G401.6 (cell line): ENCODE results near the gene TSPEAR.
"Not testable (repeated sequence)": the region's sequence is repeated elsewhere in the genome, so short reads cannot be mapped to it uniquely, and the experiment has no call there.

Experiments
- FAIRE-seq: peaks from 2 replicates; lab custom pipeline; 2012; peaks lifted over from hg19 to GRCh38; lab: Jason Lieb, UNC

TSPEAR gene

DNA sequence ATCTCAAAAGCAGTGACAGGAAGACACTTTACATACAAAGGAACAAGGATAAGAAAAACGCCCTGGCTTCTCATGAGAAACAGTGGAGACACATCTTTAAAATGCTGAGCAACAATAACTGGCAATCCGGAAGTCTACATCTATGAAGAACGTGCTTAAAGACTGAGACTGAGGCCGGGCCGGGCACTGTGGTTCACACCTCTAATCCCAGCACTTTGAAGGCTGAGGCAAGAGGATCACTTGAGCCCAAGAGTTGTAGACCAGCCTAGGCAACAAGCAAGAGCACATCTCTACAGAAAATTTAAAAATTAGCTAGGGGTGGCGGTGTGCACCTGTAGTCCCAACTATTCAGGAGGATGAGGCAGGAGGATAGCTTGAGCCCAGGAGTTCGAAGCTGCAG, 27.3 kb downstream of the TSPEAR start:
- FAIRE-seq, result no peak

- no peak for FAIRE-seq
Observed at GRCh38 chr21:44682580-44683151, 28.7 kb downstream of the TSPEAR start.

- FAIRE-seq, result no peak
Observed at GRCh38 chr21:44681861-44682579, 29.4 kb downstream of the TSPEAR start, which contains the start of gene KRTAP12-1. KRTAP12-1 (minus strand) TSS chr21:44682163; CDS start chr21:44682123, 40 bp downstream.

GRCh38 chr21:44681152-44681551, 30.2 kb downstream of the TSPEAR start:
- no peak for FAIRE-seq

DNA sequence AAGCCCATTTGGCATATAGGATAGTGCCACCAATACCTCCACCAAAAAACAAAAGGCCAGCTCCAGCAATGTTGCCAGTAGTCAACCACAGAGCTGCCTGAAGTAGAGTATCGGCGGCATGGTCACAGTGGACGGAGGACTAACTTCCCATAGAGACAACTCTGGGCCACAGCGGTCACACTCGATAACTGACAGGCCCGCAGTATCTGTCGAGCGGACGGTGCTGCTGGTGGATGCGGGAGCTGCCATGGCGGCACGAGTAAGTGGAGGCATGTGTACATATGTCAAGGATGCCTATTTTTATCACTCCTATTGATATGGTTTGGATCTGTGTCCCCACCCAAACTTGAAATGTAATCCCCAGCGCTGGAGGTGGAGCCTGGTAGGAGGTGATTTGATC, 33.5 kb downstream of the TSPEAR start:
- FAIRE-seq, result no peak

DNA sequence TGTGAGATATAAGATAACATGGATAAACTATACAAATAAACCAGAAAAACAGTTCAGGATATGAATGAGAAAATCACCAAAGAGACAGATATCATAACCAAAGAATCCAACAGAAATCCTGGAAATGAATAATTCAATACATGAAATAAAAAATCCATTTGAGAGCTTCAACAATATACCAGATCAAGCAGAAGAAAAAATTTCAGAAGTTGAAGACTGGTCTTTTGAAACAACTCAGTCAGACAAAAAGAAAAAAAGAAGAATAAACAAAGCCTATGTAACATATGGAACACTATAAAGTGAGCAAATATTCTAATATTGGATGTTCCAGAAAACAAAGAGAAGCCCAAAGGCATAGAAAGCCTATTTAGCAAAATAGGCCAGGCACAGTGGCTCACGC, 39.5 kb downstream of the TSPEAR start:
- FAIRE-seq, result no peak

DNA sequence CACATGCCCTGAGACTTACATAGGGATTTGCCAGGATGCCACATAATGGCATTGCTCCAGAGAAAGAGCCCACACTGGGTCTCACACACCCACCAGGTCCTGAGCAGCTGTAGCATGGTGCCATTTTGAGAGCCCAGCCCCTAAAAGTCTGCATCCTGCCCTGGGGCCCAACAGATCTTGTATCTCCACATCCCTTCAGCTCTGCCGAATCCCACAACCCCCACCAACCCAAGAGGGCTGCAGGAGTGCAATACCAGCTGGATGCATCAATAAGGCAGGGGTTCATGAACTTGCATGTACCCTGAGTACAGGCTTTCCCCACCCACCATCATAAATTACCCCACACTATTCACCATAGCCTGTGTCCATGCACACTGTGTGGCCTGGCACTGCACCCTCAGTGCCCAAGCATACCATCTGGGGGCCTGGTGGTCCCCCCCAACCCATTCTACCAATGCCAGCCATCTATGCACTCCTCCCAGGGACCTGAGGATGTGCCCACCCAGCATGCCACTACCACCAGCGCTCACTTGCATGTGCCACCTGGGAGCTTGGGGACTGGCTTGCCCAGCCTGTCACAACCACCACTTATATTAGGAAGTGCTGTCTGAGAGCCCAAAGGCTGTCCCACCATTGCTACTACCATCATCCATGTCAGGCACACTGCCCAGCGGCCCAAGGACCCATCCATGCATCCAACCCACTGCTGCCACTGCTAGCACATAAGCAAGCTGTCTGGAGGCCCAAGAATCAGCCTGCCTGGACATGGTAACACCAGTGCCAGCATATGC, 40.5 kb downstream of the TSPEAR start:
- no peak for FAIRE-seq

GRCh38 chr21:44667612-44668011, 43.8 kb downstream of the TSPEAR start:
- FAIRE-seq, result no peak

- FAIRE-seq, result no peak
Observed at GRCh38 chr21:44666401-44667320, 44.7 kb downstream of the TSPEAR start, which contains the start of gene KRTAP12-2. KRTAP12-2 (minus strand) TSS chr21:44666927; CDS start chr21:44666886, 41 bp downstream.

GRCh38 chr21:44664691-44665090, 46.7 kb downstream of the TSPEAR start:
- no peak for FAIRE-seq

- FAIRE-seq, result not testable (repeated sequence)
Observed at GRCh38 chr21:44661567-44661966, 49.8 kb downstream of the TSPEAR start.

DNA sequence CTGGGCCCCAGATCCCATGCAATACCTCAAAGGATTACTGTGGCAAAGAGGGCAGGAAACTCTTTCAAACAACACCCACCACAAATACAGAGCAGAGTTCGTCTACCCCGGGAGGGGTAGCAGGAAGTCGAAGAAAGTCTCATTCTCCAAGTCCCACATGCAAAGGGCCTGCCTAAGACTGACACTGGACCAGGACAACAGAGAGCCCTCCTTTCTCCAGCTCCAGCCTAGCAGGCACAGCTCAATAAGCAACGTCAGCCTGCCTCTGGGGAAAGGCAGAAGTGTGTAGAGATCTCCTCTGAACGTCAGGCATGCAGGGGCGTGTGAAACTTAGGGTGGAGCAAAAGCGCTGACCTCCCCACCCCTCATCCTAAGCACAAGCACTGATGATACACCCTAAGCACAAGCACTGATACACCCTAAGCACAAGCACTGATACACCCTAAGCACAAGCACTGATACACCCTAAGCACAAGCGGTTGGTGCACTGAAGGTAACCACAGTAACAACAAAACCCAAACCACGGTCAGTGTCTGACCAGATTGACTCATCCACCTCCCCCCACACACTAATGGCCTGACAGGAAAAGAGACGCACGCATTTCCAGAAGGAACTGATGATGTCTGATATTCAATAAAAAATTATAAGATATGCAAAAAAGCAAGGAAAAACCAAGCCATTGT, 52.3 kb downstream of the TSPEAR start:
- no peak for FAIRE-seq

GRCh38 chr21:44658541-44658910, 52.8 kb downstream of the TSPEAR start:
- no peak for FAIRE-seq

GRCh38 chr21:44657635-44658540, 53.5 kb downstream of the TSPEAR start, which contains the start of gene KRTAP12-3:
KRTAP12-3 (plus strand) TSS chr21:44657932; CDS start chr21:44657980, 48 bp downstream.
- FAIRE-seq, result no peak

GRCh38 chr21:44656868-44657267, 54.5 kb downstream of the TSPEAR start:
- FAIRE-seq, result no peak

- FAIRE-seq, result no peak
Observed at GRCh38 chr21:44654576-44655175, 56.7 kb downstream of the TSPEAR start, which contains the start of gene KRTAP12-4. KRTAP12-4 (minus strand) TSS chr21:44654659; CDS start chr21:44654614, 45 bp downstream.

DNA sequence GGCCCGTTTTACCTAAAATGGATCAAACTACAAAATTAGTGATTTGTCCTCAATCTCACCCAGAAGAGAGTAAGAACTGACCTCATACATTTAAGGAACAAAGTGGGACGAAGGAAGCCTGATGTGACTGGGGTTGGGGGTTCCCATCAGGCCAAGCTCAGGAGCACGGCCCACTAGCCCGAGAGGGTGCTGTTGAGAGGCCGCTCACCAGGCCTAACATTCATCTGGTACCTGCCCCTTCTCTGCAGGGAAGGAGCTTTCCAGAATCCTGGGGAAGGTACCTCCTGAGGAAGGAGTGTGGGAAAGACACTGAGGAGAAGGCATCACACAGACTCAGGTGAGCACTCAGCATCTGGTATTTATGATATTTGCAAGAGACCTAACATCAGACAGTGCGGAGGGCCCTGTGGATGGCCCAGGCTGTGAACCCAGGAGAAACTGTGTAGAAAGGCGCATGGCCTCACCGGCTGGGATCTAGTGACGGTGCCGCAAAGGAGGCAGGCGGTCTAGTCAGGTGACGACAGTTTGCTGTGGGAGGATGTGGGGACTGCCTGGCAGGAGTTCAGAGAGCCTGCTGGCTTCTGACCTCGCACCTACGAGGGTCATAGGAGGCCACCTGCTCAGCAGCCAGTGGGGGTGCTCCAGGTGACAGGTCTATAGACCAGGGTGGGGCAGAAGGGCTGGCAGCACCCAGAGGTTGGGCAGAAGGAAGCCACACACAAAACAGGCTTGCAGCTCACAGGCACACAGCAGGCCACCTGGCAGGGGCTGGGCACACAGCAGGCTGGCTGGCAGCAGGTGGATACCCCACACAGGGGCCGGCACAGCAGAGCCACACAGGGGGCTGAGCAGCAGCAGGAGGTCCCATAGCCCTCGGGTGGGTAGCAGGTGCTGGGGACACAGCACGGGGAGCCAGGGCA, 57.5 kb downstream of the TSPEAR start:
- no peak for FAIRE-seq

- FAIRE-seq, result no peak
Observed at GRCh38 chr21:44653123-44653522, 58.2 kb downstream of the TSPEAR start.
